ENCODE results near the gene NTRK3.

Gene NTRK3

GRCh38 chr15:87965304-87965703, 291.2 kb downstream of the NTRK3 start:
- Histone ChIP-seq H3K27me3 (ENCODE audit: insufficient read depth, low read length) (no peaks in the 10 kb centered on the region), H3K36me3 (ENCODE audit: insufficient read depth, low read depth, low read length) (no peaks in the 10 kb centered on the region), H3K4me1 (ENCODE audit: insufficient read depth, low read length) (no peaks in the 10 kb centered on the region), H3K9me3 (ENCODE audit: insufficient read depth, low read depth, low read length) (no peaks in the 10 kb centered on the region), H3K27ac (ENCODE audit: low read length) (no peak overlapping the region), H3K4me3 (ENCODE audit: low read length) (no peak overlapping the region), H3K9ac (ENCODE audit: low read depth, low read length) (no peak overlapping the region)

GRCh38 chr15:87962428-87962827, 294.1 kb downstream of the NTRK3 start:
- Histone ChIP-seq H3K27ac (ENCODE audit: low read length) (no peak overlapping the region), H3K9me3 (ENCODE audit: insufficient read depth, low read depth, low read length) (no peaks in the 10 kb centered on the region), H3K27me3 (ENCODE audit: insufficient read depth, low read length) (no peaks in the 10 kb centered on the region), H3K36me3 (ENCODE audit: insufficient read depth, low read depth, low read length) (no peaks in the 10 kb centered on the region), H3K4me3 (ENCODE audit: low read length) (no peak overlapping the region), H3K9ac (ENCODE audit: low read depth, low read length) (no peak overlapping the region), H3K4me1 (ENCODE audit: insufficient read depth, low read length) (no peaks in the 10 kb centered on the region; the same call in 1 of the 2 replicates)

- no peaks in the 10 kb centered on the region for H3K36me3 ChIP-seq (ENCODE audit: insufficient read depth, low read depth, low read length)
- H3K9me3 ChIP-seq (ENCODE audit: insufficient read depth, low read depth, low read length), result no peaks in the 10 kb centered on the region
- no peaks in the 10 kb centered on the region for H3K27me3 ChIP-seq (ENCODE audit: insufficient read depth, low read length)
- H3K4me3 ChIP-seq (ENCODE audit: low read length), result no peak overlapping the region
- H3K9ac ChIP-seq (ENCODE audit: low read depth, low read length), result no peak overlapping the region
- H3K27ac ChIP-seq (ENCODE audit: low read length), result no peak overlapping the region
- H3K4me1 ChIP-seq (ENCODE audit: insufficient read depth, low read length), result no peaks in the 10 kb centered on the region; the same call in 1 of the 2 replicates
These were observed 294.6 kb downstream of the NTRK3 start for GRCh38 chr15:87961851-87962420.

GRCh38 chr15:87959662-87960061, 296.9 kb downstream of the NTRK3 start:
- H3K27ac ChIP-seq (ENCODE audit: low read length), result no peak overlapping the region
- H3K27me3 ChIP-seq (ENCODE audit: insufficient read depth, low read length), result no peaks in the 10 kb centered on the region
- H3K9me3 ChIP-seq (ENCODE audit: insufficient read depth, low read depth, low read length), result no peaks in the 10 kb centered on the region
- H3K4me3 ChIP-seq (ENCODE audit: low read length), result no peak overlapping the region
- H3K36me3 ChIP-seq (ENCODE audit: insufficient read depth, low read depth, low read length), result no peaks in the 10 kb centered on the region
- no peaks in the 10 kb centered on the region; the same call in 1 of the 2 replicates for H3K4me1 ChIP-seq (ENCODE audit: insufficient read depth, low read length)
- H3K9ac ChIP-seq (ENCODE audit: low read depth, low read length), result no peak overlapping the region

- Histone ChIP-seq H3K9ac (ENCODE audit: low read depth, low read length) (no peak overlapping the region), H3K27ac (ENCODE audit: low read length) (no peak overlapping the region), H3K4me3 (ENCODE audit: low read length) (no peak overlapping the region), H3K4me1 (ENCODE audit: insufficient read depth, low read length) (no peaks in the 10 kb centered on the region; the same call in 1 of the 2 replicates), H3K36me3 (ENCODE audit: insufficient read depth, low read depth, low read length) (no peaks in the 10 kb centered on the region), H3K9me3 (ENCODE audit: insufficient read depth, low read depth, low read length) (no peaks in the 10 kb centered on the region), H3K27me3 (ENCODE audit: insufficient read depth, low read length) (no peaks in the 10 kb centered on the region)
These were observed 297.5 kb downstream of the NTRK3 start for GRCh38 chr15:87959080-87959479.

- Histone ChIP-seq H3K27ac (ENCODE audit: low read length) (no peak overlapping the region), H3K9me3 (ENCODE audit: insufficient read depth, low read depth, low read length) (no peaks in the 10 kb centered on the region), H3K36me3 (ENCODE audit: insufficient read depth, low read depth, low read length) (no peaks in the 10 kb centered on the region), H3K4me3 (ENCODE audit: low read length) (no peak overlapping the region), H3K9ac (ENCODE audit: low read depth, low read length) (no peak overlapping the region), H3K4me1 (ENCODE audit: insufficient read depth, low read length) (no peaks in the 10 kb centered on the region; the same call in 1 of the 2 replicates), H3K27me3 (ENCODE audit: insufficient read depth, low read length) (no peaks in the 10 kb centered on the region)
These were observed 301.1 kb downstream of the NTRK3 start for GRCh38 chr15:87955284-87955909.

GRCh38 chr15:87954793-87955192, 301.7 kb downstream of the NTRK3 start:
- Histone ChIP-seq H3K27ac (ENCODE audit: low read length) (no peak overlapping the region), H3K9me3 (ENCODE audit: insufficient read depth, low read depth, low read length) (no peaks in the 10 kb centered on the region), H3K27me3 (ENCODE audit: insufficient read depth, low read length) (no peaks in the 10 kb centered on the region), H3K4me1 (ENCODE audit: insufficient read depth, low read length) (no peaks in the 10 kb centered on the region; the same call in 1 of the 2 replicates), H3K4me3 (ENCODE audit: low read length) (no peak overlapping the region), H3K9ac (ENCODE audit: low read depth, low read length) (no peak overlapping the region), H3K36me3 (ENCODE audit: insufficient read depth, low read depth, low read length) (no peaks in the 10 kb centered on the region)

- H3K36me3 ChIP-seq (ENCODE audit: insufficient read depth, low read depth, low read length), result no peaks in the 10 kb centered on the region
- H3K9me3 ChIP-seq (ENCODE audit: insufficient read depth, low read depth, low read length), result no peaks in the 10 kb centered on the region
- no peak overlapping the region for H3K27ac ChIP-seq (ENCODE audit: low read length)
- no peak overlapping the region for H3K9ac ChIP-seq (ENCODE audit: low read depth, low read length)
- no peaks in the 10 kb centered on the region for H3K4me1 ChIP-seq (ENCODE audit: insufficient read depth, low read length)
- no peaks in the 10 kb centered on the region for H3K27me3 ChIP-seq (ENCODE audit: insufficient read depth, low read length)
- H3K4me3 ChIP-seq (ENCODE audit: low read length), result no peak overlapping the region
These were observed 303.7 kb downstream of the NTRK3 start for GRCh38 chr15:87952736-87953287.

GRCh38 chr15:87949575-87950223, 306.8 kb downstream of the NTRK3 start:
- no peaks in the 10 kb centered on the region for H3K27me3 ChIP-seq (ENCODE audit: insufficient read depth, low read length)
- no peaks in the 10 kb centered on the region for H3K36me3 ChIP-seq (ENCODE audit: insufficient read depth, low read depth, low read length)
- no peak overlapping the region for H3K9ac ChIP-seq (ENCODE audit: low read depth, low read length)
- no peak overlapping the region for H3K4me3 ChIP-seq (ENCODE audit: low read length)
- no peaks in the 10 kb centered on the region for H3K4me1 ChIP-seq (ENCODE audit: insufficient read depth, low read length)
- H3K27ac ChIP-seq (ENCODE audit: low read length), result no peak overlapping the region
- no peaks in the 10 kb centered on the region for H3K9me3 ChIP-seq (ENCODE audit: insufficient read depth, low read depth, low read length)

- Histone ChIP-seq H3K36me3 (ENCODE audit: insufficient read depth, low read depth, low read length) (no peaks in the 10 kb centered on the region), H3K4me1 (ENCODE audit: insufficient read depth, low read length) (no peaks in the 10 kb centered on the region), H3K27ac (ENCODE audit: low read length) (no peak overlapping the region), H3K9me3 (ENCODE audit: insufficient read depth, low read depth, low read length) (no peaks in the 10 kb centered on the region), H3K27me3 (ENCODE audit: insufficient read depth, low read length) (no peaks in the 10 kb centered on the region), H3K4me3 (ENCODE audit: low read length) (no peak overlapping the region), H3K9ac (ENCODE audit: low read depth, low read length) (no peak overlapping the region)
These were observed 307.4 kb downstream of the NTRK3 start for GRCh38 chr15:87949151-87949574.

GRCh38 chr15:87947560-87947959, 309.0 kb downstream of the NTRK3 start:
- Histone ChIP-seq H3K4me3 (ENCODE audit: low read length) (no peak overlapping the region), H3K36me3 (ENCODE audit: insufficient read depth, low read depth, low read length) (no peaks in the 10 kb centered on the region), H3K27ac (ENCODE audit: low read length) (no peak overlapping the region), H3K9me3 (ENCODE audit: insufficient read depth, low read depth, low read length) (no peaks in the 10 kb centered on the region), H3K4me1 (ENCODE audit: insufficient read depth, low read length) (no peaks in the 10 kb centered on the region), H3K9ac (ENCODE audit: low read depth, low read length) (no peak overlapping the region), H3K27me3 (ENCODE audit: insufficient read depth, low read length) (no peaks in the 10 kb centered on the region)

- no peaks in the 10 kb centered on the region for H3K27me3 ChIP-seq (ENCODE audit: insufficient read depth, low read length)
- no peak overlapping the region for H3K9ac ChIP-seq (ENCODE audit: low read depth, low read length)
- no peak overlapping the region for H3K4me3 ChIP-seq (ENCODE audit: low read length)
- H3K27ac ChIP-seq (ENCODE audit: low read length), result no peak overlapping the region
- H3K4me1 ChIP-seq (ENCODE audit: insufficient read depth, low read length), result no peaks in the 10 kb centered on the region
- H3K9me3 ChIP-seq (ENCODE audit: insufficient read depth, low read depth, low read length), result no peaks in the 10 kb centered on the region
- no peaks in the 10 kb centered on the region for H3K36me3 ChIP-seq (ENCODE audit: insufficient read depth, low read depth, low read length)
These were observed 311.3 kb downstream of the NTRK3 start for GRCh38 chr15:87945246-87945645.

Data from iPS-20b (cell line).